ENCODE results near the gene PLA2R1.

Gene PLA2R1

GRCh38 chr2:159910951-159911350 is 151.5 kb downstream of the PLA2R1 start:
- Histone ChIP-seq H3K4me2 (ENCODE audit: low read length) (no peak overlapping the region), H3K79me2 (ENCODE audit: low read length) (no peaks in the 10 kb centered on the region), H3K36me3 (replicated peaks; ENCODE audit: low read depth, low read length) (no peaks in the 10 kb centered on the region), H3K9ac (ENCODE audit: low read length) (no peak overlapping the region), H3K27me3 (ENCODE audit: low read depth, low read length) (no peaks in the 10 kb centered on the region), H3K4me1 (ENCODE audit: low read length) (peaks cover 25% of the 10 kb centered on the region), H2AFZ (ENCODE audit: low read depth, low read length) (no peak overlapping the region), H4K20me1 (ENCODE audit: insufficient read depth, low read length) (no peaks in the 10 kb centered on the region), H3K9me3 (ENCODE audit: insufficient read depth, low read length) (no peaks in the 10 kb centered on the region), H3K4me3 (ENCODE audit: low read length) (no peak overlapping the region), H3K27ac (ENCODE audit: low read length) (no peak overlapping the region)
- no peak for TF ChIP-seq CTCF (IDR thresholded peaks at IDR 0.05; ENCODE audit: low read depth, low read length)
- no peak for TF ChIP-seq EZH2phosphoT487 (IDR thresholded peaks at IDR 0.05; ENCODE audit: low read depth)

GRCh38 chr2:159908623-159909022 is 153.8 kb downstream of the PLA2R1 start:
- Histone ChIP-seq H3K4me2 (ENCODE audit: low read length) (no peak overlapping the region), H3K36me3 (replicated peaks; ENCODE audit: low read depth, low read length) (no peaks in the 10 kb centered on the region), H3K27me3 (ENCODE audit: low read depth, low read length) (no peaks in the 10 kb centered on the region), H3K79me2 (ENCODE audit: low read length) (peaks cover 9% of the 10 kb centered on the region), H4K20me1 (ENCODE audit: insufficient read depth, low read length) (no peaks in the 10 kb centered on the region), H3K27ac (ENCODE audit: low read length) (no peak overlapping the region), H3K9me3 (ENCODE audit: insufficient read depth, low read length) (no peaks in the 10 kb centered on the region), H2AFZ (ENCODE audit: low read depth, low read length) (no peak overlapping the region), H3K9ac (ENCODE audit: low read length) (no peak overlapping the region), H3K4me3 (ENCODE audit: low read length) (no peak overlapping the region), H3K4me1 (ENCODE audit: low read length) (peaks cover 27% of the 10 kb centered on the region)
- TF ChIP-seq CTCF (IDR thresholded peaks at IDR 0.05; ENCODE audit: low read depth, low read length) = no peak
- TF ChIP-seq EZH2phosphoT487 (IDR thresholded peaks at IDR 0.05; ENCODE audit: low read depth) = no peak

GRCh38 chr2:159907909-159908308 is 154.5 kb downstream of the PLA2R1 start:
- H3K4me1 ChIP-seq (ENCODE audit: low read length) = peaks cover 22% of the 10 kb centered on the region
- H2AFZ ChIP-seq (ENCODE audit: low read depth, low read length) = no peak overlapping the region
- no peak for TF ChIP-seq CTCF (IDR thresholded peaks at IDR 0.05; ENCODE audit: low read depth, low read length)
- TF ChIP-seq EZH2phosphoT487 (IDR thresholded peaks at IDR 0.05; ENCODE audit: low read depth) = no peak
- H3K79me2 ChIP-seq (ENCODE audit: low read length) = peaks cover 16% of the 10 kb centered on the region
- H3K27ac ChIP-seq (ENCODE audit: low read length) = no peak overlapping the region
- no peaks in the 10 kb centered on the region for H3K27me3 ChIP-seq (ENCODE audit: low read depth, low read length)
- no peaks in the 10 kb centered on the region for H3K9me3 ChIP-seq (ENCODE audit: insufficient read depth, low read length)
- no peak overlapping the region for H3K4me3 ChIP-seq (ENCODE audit: low read length)
- no peak overlapping the region for H3K9ac ChIP-seq (ENCODE audit: low read length)
- no peak overlapping the region for H3K4me2 ChIP-seq (ENCODE audit: low read length)
- no peaks in the 10 kb centered on the region for H4K20me1 ChIP-seq (ENCODE audit: insufficient read depth, low read length)
- H3K36me3 ChIP-seq (replicated peaks; ENCODE audit: low read depth, low read length) = peaks cover 3% of the 10 kb centered on the region

GRCh38 chr2:159905926-159906714 is 156.3 kb downstream of the PLA2R1 start:
- Histone ChIP-seq H3K4me1 (ENCODE audit: low read length) (peaks cover 28% of the 10 kb centered on the region), H3K9me3 (ENCODE audit: insufficient read depth, low read length) (no peaks in the 10 kb centered on the region), H3K79me2 (ENCODE audit: low read length) (peaks cover 34% of the 10 kb centered on the region), H3K4me3 (ENCODE audit: low read length) (no peak overlapping the region), H3K36me3 (replicated peaks; ENCODE audit: low read depth, low read length) (peaks cover 14% of the 10 kb centered on the region), H3K4me2 (ENCODE audit: low read length) (no peak overlapping the region), H3K27ac (ENCODE audit: low read length) (no peak overlapping the region), H4K20me1 (ENCODE audit: insufficient read depth, low read length) (no peaks in the 10 kb centered on the region), H3K9ac (ENCODE audit: low read length) (no peak overlapping the region), H2AFZ (ENCODE audit: low read depth, low read length) (no peak overlapping the region), H3K27me3 (ENCODE audit: low read depth, low read length) (no peaks in the 10 kb centered on the region)
- TF ChIP-seq CTCF (IDR thresholded peaks at IDR 0.05; ENCODE audit: low read depth, low read length) (no peak), EZH2phosphoT487 (IDR thresholded peaks at IDR 0.05; ENCODE audit: low read depth) (no peak)

Data from OCI-LY3 (cell line).